AG04450 (cell line): ENCODE results near the gene NADK2. TPM values are rescaled to one million over a fixed set of nuclear protein-coding genes. Genes with fewer than 3 reads are reported as not detected.
A peak's percentile ranks its signal among the peaks of the same experiment; 100 is the strongest.

Source experiments
- CTCF ChIA-PET: fragments of 300-600, 350-600 bp; formaldehyde crosslinking; extraction: SDS; loops from one replicate; lab custom pipeline; 2022; ENCODE audit warnings: antibody characterized with exemption, inconsistent platforms; lab: Charles Lee
- POLR2A ChIA-PET: fragments of 350-600 bp; formaldehyde crosslinking; extraction: SDS; loops from one replicate; lab custom pipeline; 2021; ENCODE audit warnings: antibody characterized with exemption, inconsistent platforms; lab: Yijun Ruan, JAX
- DNase-seq: peaks from one replicate; pipeline ENCODE4 v3.0.0-alpha.2; 2011; ENCODE audit warnings: low read depth, low spot score
- H3K27ac ChIP-seq: one replicate; pipeline ENCODE4 v1.5.1; 2012; ENCODE audit warnings: low read depth, low read length, control low read depth
- H3K27me3 ChIP-seq: one replicate; pipeline ENCODE4 v1.6.0; 2012; ENCODE audit warnings: low read length; ENCODE audit not compliant: control insufficient read depth, insufficient read depth
- H3K4me3 ChIP-seq: 2 replicates; pipeline ENCODE4 v1.5.1; 2011; ENCODE audit warnings: mild to moderate bottlenecking, low read depth, low read length, control low read depth
- H3K9me3 ChIP-seq: 2 replicates; pipeline ENCODE4 v1.5.1; 2012; ENCODE audit warnings: low read length; ENCODE audit not compliant: control insufficient read depth, insufficient read depth
- polyA plus RNA-seq: library from polyadenylated mRNA; depleted of rRNA; stranded (reverse); fragments of >200 nt; gene quantifications from 2 replicates; pipeline ENCODE4 v1.2.3, GENCODE V29; 2011; rRNA removed
- small RNA-seq: library from RNA; depleted of rRNA; stranded (forward); fragments of <200 nt; gene quantifications from one replicate; pipeline ENCODE3, GENCODE V24; 2012; ENCODE audit warnings: low read depth; ENCODE audit not compliant: insufficient read length
- TF ChIP-seq, protein P1 (sequence below): IDR thresholded peaks from 2 replicates; pipeline ENCODE4 v1.5.1; 2011; ENCODE audit warnings: low read depth, low read length, control low read depth, inconsistent platforms

Gene NADK2
- polyA plus RNA-seq, 1 experiment, result 18.5 TPM

DNA sequence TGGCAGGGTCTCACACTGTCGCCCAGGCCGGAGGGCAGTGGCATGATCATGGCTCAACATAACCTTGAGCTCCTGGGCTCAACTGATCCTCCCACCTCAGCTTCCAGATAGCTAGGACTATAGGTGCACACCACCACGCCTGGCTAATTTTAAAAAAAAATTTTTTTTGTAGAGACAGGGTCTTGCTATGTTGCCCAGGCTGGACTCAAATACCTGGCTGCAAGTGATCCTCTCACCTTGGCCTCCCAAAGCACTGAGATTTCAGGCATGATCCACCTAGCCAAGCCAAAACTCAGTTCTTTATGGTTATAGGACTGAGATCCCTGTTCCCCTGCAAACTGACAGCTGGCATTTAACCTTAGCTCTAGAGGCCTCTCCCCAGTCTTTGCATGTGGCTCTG is 95.3 kb downstream of the NADK2 start:
- no peak overlapping the region for H3K27ac ChIP-seq
- TF ChIP-seq, protein P1, sequence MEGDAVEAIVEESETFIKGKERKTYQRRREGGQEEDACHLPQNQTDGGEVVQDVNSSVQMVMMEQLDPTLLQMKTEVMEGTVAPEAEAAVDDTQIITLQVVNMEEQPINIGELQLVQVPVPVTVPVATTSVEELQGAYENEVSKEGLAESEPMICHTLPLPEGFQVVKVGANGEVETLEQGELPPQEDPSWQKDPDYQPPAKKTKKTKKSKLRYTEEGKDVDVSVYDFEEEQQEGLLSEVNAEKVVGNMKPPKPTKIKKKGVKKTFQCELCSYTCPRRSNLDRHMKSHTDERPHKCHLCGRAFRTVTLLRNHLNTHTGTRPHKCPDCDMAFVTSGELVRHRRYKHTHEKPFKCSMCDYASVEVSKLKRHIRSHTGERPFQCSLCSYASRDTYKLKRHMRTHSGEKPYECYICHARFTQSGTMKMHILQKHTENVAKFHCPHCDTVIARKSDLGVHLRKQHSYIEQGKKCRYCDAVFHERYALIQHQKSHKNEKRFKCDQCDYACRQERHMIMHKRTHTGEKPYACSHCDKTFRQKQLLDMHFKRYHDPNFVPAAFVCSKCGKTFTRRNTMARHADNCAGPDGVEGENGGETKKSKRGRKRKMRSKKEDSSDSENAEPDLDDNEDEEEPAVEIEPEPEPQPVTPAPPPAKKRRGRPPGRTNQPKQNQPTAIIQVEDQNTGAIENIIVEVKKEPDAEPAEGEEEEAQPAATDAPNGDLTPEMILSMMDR, result no peak
- no peak overlapping the region for H3K4me3 ChIP-seq
- ChIA-PET POLR2A (no interaction called here), CTCF (interaction anchor here (1.0 to 1.9 kb wide), 2 partner anchors 67 to 160 kb away, joined by 4 to 8 read pairs; no protein-coding TSS in a partner anchor)
- no peak for DNase-seq
- 0 out of 2 replicates have a peak, but pooled peaks cover under 1% of the 10 kb centered on the region for H3K9me3 ChIP-seq
- H3K27me3 ChIP-seq, result no peaks in the 10 kb centered on the region

DNA sequence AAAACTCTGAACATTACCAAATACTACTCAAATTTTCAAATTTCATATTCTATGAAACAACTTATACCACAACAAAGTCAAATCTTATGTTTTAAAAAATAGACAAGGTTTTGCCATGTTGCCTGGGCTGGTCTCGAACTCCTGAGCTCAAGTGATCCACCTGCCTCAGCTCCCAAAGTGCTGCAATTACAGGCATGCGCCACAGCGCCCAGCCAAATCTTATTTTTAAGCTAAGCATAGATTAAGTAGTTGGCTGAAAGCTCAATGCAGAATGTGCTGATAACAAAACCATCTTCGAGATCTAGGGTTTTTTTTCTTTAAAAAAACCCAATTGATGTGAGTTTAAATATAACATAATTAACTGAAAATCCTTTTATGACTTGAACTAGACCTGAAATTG is 96.4 kb downstream of the NADK2 start:
- POLR2A ChIA-PET, result no interaction called here
- TF ChIP-seq, protein P1, result no peak
- CTCF ChIA-PET, result interaction anchor here (1.9 kb wide), 1 partner anchor 66 kb away, joined by 8 read pairs; no protein-coding TSS in a partner anchor

More for the DNA sequence above, 96.4 kb downstream of the NADK2 start:
- H3K4me3 ChIP-seq, result no peak overlapping the region
- no peak for DNase-seq
- no peaks in the 10 kb centered on the region for H3K9me3 ChIP-seq
- no peaks in the 10 kb centered on the region for H3K27me3 ChIP-seq
- H3K27ac ChIP-seq, result no peak overlapping the region

Small RNA genes within 50 kb of the gene (small RNA-seq; reads per million reads assigned to genes)
- 5.9 reads per million, percentile 56 among the genes with 10 or more reads in this experiment for gene MIR580
- not detected for gene RNU6-1305P

Other genes starting within 250 kb of the NADK2 start
- gene UGT3A2, start 175.0 kb downstream of the NADK2 start, polyA plus RNA-seq, result not detected in 2 replicates
- gene LMBRD2, start 90.0 kb downstream of the NADK2 start, polyA plus RNA-seq, result 4.1 and 5.3 TPM in 2 replicates
- 21.6 and 24.6 TPM in 2 replicates for gene SKP2, start 89.8 kb downstream of the NADK2 start, polyA plus RNA-seq
- gene RANBP3L, start 60.0 kb upstream of the NADK2 start, polyA plus RNA-seq, result not detected in 2 replicates